Endothelial cell of umbilical vein (primary cell): ENCODE measurements around the gene RTKN2.

ENCODE experiments used
- CTCF ChIP-seq, 2 donors: IDR thresholded peaks; 1 replicate in 1 of 2; 2 replicates in 1 of 2; pipeline ENCODE4 v1.5.1; 2011; ENCODE audit warnings: low read length in 2 of 2, mild to moderate bottlenecking in 2 of 2, moderate library complexity in 2 of 2, control low read depth in 1 of 2, inconsistent platforms in 1 of 2, low read depth in 1 of 2; ENCODE audit not compliant: insufficient read depth in 1 of 2; ENCODE audit errors: extremely low read depth in 1 of 2
- EZH2 ChIP-seq: IDR thresholded peaks from 2 replicates; pipeline ENCODE4 v1.6.1; 2012; ENCODE audit warnings: borderline replicate concordance, low read depth, mild to moderate bottlenecking, moderate library complexity, low read length, inconsistent platforms; ENCODE audit not compliant: severe bottlenecking
- GATA2 ChIP-seq: IDR thresholded peaks from 2 replicates; pipeline ENCODE4 v1.7.0; 2011; ENCODE audit warnings: low read depth, mild to moderate bottlenecking, moderate library complexity, mixed read lengths, low read length; ENCODE audit not compliant: insufficient read length, insufficient read depth
- JUN ChIP-seq: IDR thresholded peaks from 2 replicates; pipeline ENCODE4 v1.6.1; 2011; ENCODE audit warnings: borderline replicate concordance, low read depth; ENCODE audit not compliant: insufficient read length, insufficient read depth
- MAX ChIP-seq: IDR thresholded peaks from 2 replicates; pipeline ENCODE4 v1.6.1; 2011; ENCODE audit not compliant: insufficient read depth, insufficient read length
- POLR2A ChIP-seq: IDR thresholded peaks from 2 replicates; pipeline ENCODE4 v1.6.1; 2012; ENCODE audit warnings: low read depth, mild to moderate bottlenecking, control low read depth, low read length
- POLR2AphosphoS5 ChIP-seq: IDR thresholded peaks from 2 replicates; pipeline ENCODE4 v1.6.1; 2012; ENCODE audit warnings: low read depth, mild to moderate bottlenecking, control low read depth, low read length, moderate library complexity; ENCODE audit not compliant: insufficient read depth

- TF ChIP-seq CTCF (IDR thresholded peaks at IDR 0.05; ENCODE audit: extremely low read depth in 1 of 2, insufficient read depth in 1 of 2, low read depth in 1 of 2, low read length in 2 of 2) = no peak
- TF ChIP-seq POLR2A = no peak
- TF ChIP-seq POLR2AphosphoS5 = no peak
- no peak for TF ChIP-seq JUN
- TF ChIP-seq MAX = no peak
- TF ChIP-seq EZH2 = no peak
- no peak for TF ChIP-seq GATA2
Observed at GRCh38 chr10:62154231-62154630, 114.4 kb downstream of the RTKN2 start.
